B cell (primary cell): ENCODE results near the gene GALR1.

Experiments used
- EZH2 ChIP-seq: IDR thresholded peaks from 2 replicates; pipeline ENCODE4 v1.6.1; 2012; ENCODE audit warnings: borderline replicate concordance, low read depth, mild to moderate bottlenecking, moderate library complexity, low read length; ENCODE audit not compliant: insufficient read depth, poor library complexity, severe bottlenecking
- TF ChIP-seq, protein P1 (sequence below): fragments of 200-600 bp; IDR thresholded peaks from one replicate; pipeline ENCODE4 v1.8.0; 2022; ENCODE audit warnings: antibody characterized with exemption, mild to moderate bottlenecking

DNA sequence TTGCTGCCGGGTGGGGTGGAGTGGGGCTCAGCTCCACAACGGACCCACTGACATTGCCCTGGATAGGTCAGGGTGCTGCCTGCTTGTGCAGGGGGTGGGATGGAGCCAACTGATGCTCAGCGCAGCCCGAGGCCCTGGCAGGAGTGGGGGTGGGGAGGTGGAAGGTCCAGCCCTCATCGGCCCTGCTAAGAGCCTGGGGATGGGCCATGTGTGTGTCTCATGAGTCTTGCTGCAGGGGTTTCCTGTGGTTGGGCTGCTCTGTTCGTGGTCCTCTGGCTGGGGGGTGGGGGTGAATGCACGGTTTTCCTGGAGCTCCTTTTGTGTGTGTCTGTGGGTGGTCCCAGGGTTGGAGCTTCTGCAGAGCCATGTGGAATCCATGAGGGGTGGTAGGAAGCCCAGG is 39.4 kb upstream of the GALR1 start:
- TF ChIP-seq, protein P1, sequence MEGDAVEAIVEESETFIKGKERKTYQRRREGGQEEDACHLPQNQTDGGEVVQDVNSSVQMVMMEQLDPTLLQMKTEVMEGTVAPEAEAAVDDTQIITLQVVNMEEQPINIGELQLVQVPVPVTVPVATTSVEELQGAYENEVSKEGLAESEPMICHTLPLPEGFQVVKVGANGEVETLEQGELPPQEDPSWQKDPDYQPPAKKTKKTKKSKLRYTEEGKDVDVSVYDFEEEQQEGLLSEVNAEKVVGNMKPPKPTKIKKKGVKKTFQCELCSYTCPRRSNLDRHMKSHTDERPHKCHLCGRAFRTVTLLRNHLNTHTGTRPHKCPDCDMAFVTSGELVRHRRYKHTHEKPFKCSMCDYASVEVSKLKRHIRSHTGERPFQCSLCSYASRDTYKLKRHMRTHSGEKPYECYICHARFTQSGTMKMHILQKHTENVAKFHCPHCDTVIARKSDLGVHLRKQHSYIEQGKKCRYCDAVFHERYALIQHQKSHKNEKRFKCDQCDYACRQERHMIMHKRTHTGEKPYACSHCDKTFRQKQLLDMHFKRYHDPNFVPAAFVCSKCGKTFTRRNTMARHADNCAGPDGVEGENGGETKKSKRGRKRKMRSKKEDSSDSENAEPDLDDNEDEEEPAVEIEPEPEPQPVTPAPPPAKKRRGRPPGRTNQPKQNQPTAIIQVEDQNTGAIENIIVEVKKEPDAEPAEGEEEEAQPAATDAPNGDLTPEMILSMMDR = no peak
- no peak for TF ChIP-seq EZH2
